Upper lobe of left lung (tissue), 6 donors: ENCODE data around the gene SHISA6. TPM values are rescaled to one million over a fixed set of nuclear protein-coding genes. Genes with fewer than 3 reads are reported as not detected.

Experiments
- ATAC-seq, 2 donors: fragments of 200-7000 bp; cut with Tn5 transposase; one replicate each; pipeline ENCODE4 v1.9.1; 2022; ENCODE audit warnings: mild to moderate bottlenecking in 2 of 2, moderate library complexity in 2 of 2; ENCODE audit not compliant: low FRiP score in 2 of 2
- DNase-seq, 2 donors: peaks; one replicate each; pipeline ENCODE4 v3.0.0-alpha.2; 2019 to 2020
- H3K27ac ChIP-seq, 4 donors: fragments of 200-600 bp; sonication (generic); one replicate each; pipeline ENCODE4 v1.5.1; 2016 to 2019
- H3K27me3 ChIP-seq, 4 donors: fragments of 200-600 bp; sonication (generic); one replicate each; pipeline ENCODE4 v1.5.1; 2017 to 2019
- H3K36me3 ChIP-seq, 4 donors: fragments of 200-600 bp; sonication (generic); one replicate each; pipeline ENCODE4 v1.5.1; 2016 to 2019
- H3K4me1 ChIP-seq, 4 donors: fragments of 200-600 bp; sonication (generic); one replicate each; pipeline ENCODE4 v1.5.1; 2018 to 2019
- H3K4me3 ChIP-seq, 4 donors: fragments of 200-600 bp; sonication (generic); one replicate each; pipeline ENCODE4 v1.5.1; 2017 to 2019; ENCODE audit warnings: mild to moderate bottlenecking in 2 of 4, moderate library complexity in 1 of 4
- H3K9me3 ChIP-seq, 4 donors: fragments of 200-600 bp; sonication (generic); one replicate each; pipeline ENCODE4 v1.5.1; 2018 to 2019
- CTCF ChIP-seq, 6 experiments: fragments of 450-650 bp in 4 of 6; fragments of 200-600 bp in 2 of 6; sonication (generic) in 2 of 6; IDR thresholded peaks; one replicate each; pipeline ENCODE4 v1.5.1; 2016 to 2019; ENCODE audit warnings: antibody characterized with exemption in 6 of 6
- EP300 ChIP-seq, 4 donors: sonication (generic); formaldehyde crosslinking; IDR thresholded peaks; one replicate each; pipeline ENCODE4 v1.5.1; 2017; ENCODE audit warnings: antibody characterized with exemption in 4 of 4, control low read depth in 2 of 4
- POLR2A ChIP-seq, 4 donors: fragments of 450-650 bp; IDR thresholded peaks; one replicate each; pipeline ENCODE4 v1.5.1; 2016 to 2017; ENCODE audit warnings: antibody characterized with exemption in 4 of 4, mild to moderate bottlenecking in 2 of 4
- POLR2AphosphoS5 ChIP-seq, 2 donors: sonication (generic); formaldehyde crosslinking; IDR thresholded peaks; one replicate each; pipeline ENCODE4 v1.5.1; 2017; ENCODE audit warnings: antibody characterized with exemption in 2 of 2
- WGBS, 2 donors: methylation state at CpG; one replicate each; pipeline ENCODE4 v1.1.5; 2017 to 2018; 5-methylcytosine and 5-hydroxymethylcytosine counted together
- total RNA-seq, 6 donors: library from RNA; depleted of rRNA in 4 of 6; stranded (reverse); fragments of >200 nt in 4 of 6; gene quantifications; one replicate each; pipeline versions ENCODE4 v1.1.0 to v1.2.1, GENCODE V29; 2016 to 2021
- donor health status: DM: no; HTN: no; CAD: no; lungs with moderate emphysema.
- donor health status: DM: no; HTN: yes; CAD: no; lungs with severe emphysema.

SHISA6 gene
- total RNA-seq, 6 donors from 2014 or later = 0.03 to 1.2 (median 0.74) TPM; not detected in 2

DNA sequence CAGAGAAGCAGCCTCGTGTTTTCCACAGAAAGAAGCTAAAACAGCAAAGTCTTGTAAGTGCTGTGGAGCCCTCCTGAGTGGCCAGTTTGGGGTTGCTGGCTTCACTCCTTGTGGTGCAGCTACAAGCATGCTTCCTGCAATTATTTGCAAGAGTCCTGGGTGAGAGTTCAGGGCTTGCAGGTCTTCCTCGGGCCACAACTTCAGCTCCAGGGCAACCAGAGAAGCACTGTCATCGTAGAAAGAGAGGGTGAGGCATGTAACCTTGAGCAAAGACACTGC, 37.9 kb downstream of the SHISA6 start:
- no peak overlapping the region for H3K27ac ChIP-seq
- peaks cover 0 to 6% (median 0%) of the 10 kb centered on the region in 4 donors for H3K4me1 ChIP-seq
- peaks cover 0 to 7% (median 0%) of the 10 kb centered on the region in 4 donors for H3K9me3 ChIP-seq
- no peaks in the 10 kb centered on the region for H3K27me3 ChIP-seq
- no peak for TF ChIP-seq EP300 (IDR thresholded peaks at IDR 0.05)
- TF ChIP-seq POLR2AphosphoS5 (IDR thresholded peaks at IDR 0.05) = no peak
- TF ChIP-seq CTCF (IDR thresholded peaks at IDR 0.05) = no peak
- no peak for TF ChIP-seq POLR2A (IDR thresholded peaks at IDR 0.05)
- no peak for ATAC-seq
- H3K4me3 ChIP-seq = no peak overlapping the region
- no peaks in the 10 kb centered on the region for H3K36me3 ChIP-seq
- WGBS, 2 donors = 42 to 45% methylated on average over 3 of the region's 3 CpGs
- DNase-seq = no peak

- 53 to 54% methylated on average over 6 of the region's 6 CpGs for WGBS, 2 donors
- Histone ChIP-seq H3K4me3 (no peak overlapping the region), H3K9me3 (peaks cover 0 to 7% (median 0%) of the 10 kb centered on the region in 4 donors), H3K27ac (no peak overlapping the region), H3K4me1 (peaks cover 0 to 6% (median 0%) of the 10 kb centered on the region in 4 donors), H3K36me3 (no peaks in the 10 kb centered on the region), H3K27me3 (no peaks in the 10 kb centered on the region)
- ATAC-seq (no peak), DNase-seq (no peak)
- TF ChIP-seq POLR2A (IDR thresholded peaks at IDR 0.05) (no peak), EP300 (IDR thresholded peaks at IDR 0.05) (no peak), CTCF (IDR thresholded peaks at IDR 0.05) (no peak), POLR2AphosphoS5 (IDR thresholded peaks at IDR 0.05) (no peak)
These were observed 38.8 kb downstream of the SHISA6 start for GRCh38 chr17:11279776-11280344.

- Histone ChIP-seq H3K27ac (no peak overlapping the region), H3K27me3 (no peaks in the 10 kb centered on the region), H3K4me1 (peaks cover 0 to 6% (median 0%) of the 10 kb centered on the region in 4 donors), H3K9me3 (peaks cover 0 to 7% (median 0%) of the 10 kb centered on the region in 4 donors), H3K4me3 (no peak overlapping the region), H3K36me3 (no peaks in the 10 kb centered on the region)
- no peak for DNase-seq
- TF ChIP-seq CTCF (IDR thresholded peaks at IDR 0.05) (no peak), EP300 (IDR thresholded peaks at IDR 0.05) (no peak), POLR2A (IDR thresholded peaks at IDR 0.05) (no peak), POLR2AphosphoS5 (IDR thresholded peaks at IDR 0.05) (no peak)
- WGBS, 2 donors = 91 to 94% methylated on average over 2 of the region's 2 CpGs
- ATAC-seq = no peak
These were observed 41.6 kb downstream of the SHISA6 start for GRCh38 chr17:11282586-11282985.

GRCh38 chr17:11284811-11285210, 43.8 kb downstream of the SHISA6 start:
- no peaks in the 10 kb centered on the region for H3K4me1 ChIP-seq
- DNase-seq = no peak
- H3K36me3 ChIP-seq = no peaks in the 10 kb centered on the region
- 63 to 85% methylated on average over 1 of the region's 1 CpG for WGBS, 2 donors
- peaks cover 0 to 7% (median 0%) of the 10 kb centered on the region in 4 donors for H3K9me3 ChIP-seq
- no peak for ATAC-seq
- TF ChIP-seq CTCF (IDR thresholded peaks at IDR 0.05) (no peak), POLR2A (IDR thresholded peaks at IDR 0.05) (no peak), EP300 (IDR thresholded peaks at IDR 0.05) (no peak), POLR2AphosphoS5 (IDR thresholded peaks at IDR 0.05) (no peak)
- no peak overlapping the region for H3K4me3 ChIP-seq
- H3K27ac ChIP-seq = no peak overlapping the region
- no peaks in the 10 kb centered on the region for H3K27me3 ChIP-seq

GRCh38 chr17:11285946-11286345, 44.9 kb downstream of the SHISA6 start:
- WGBS, 2 donors = 88 to 93% methylated on average over 5 of the region's 5 CpGs
- no peaks in the 10 kb centered on the region for H3K4me1 ChIP-seq
- no peak for TF ChIP-seq POLR2AphosphoS5 (IDR thresholded peaks at IDR 0.05)
- no peak for TF ChIP-seq CTCF (IDR thresholded peaks at IDR 0.05)
- no peak for TF ChIP-seq POLR2A (IDR thresholded peaks at IDR 0.05)
- H3K27me3 ChIP-seq = no peaks in the 10 kb centered on the region
- H3K4me3 ChIP-seq = no peak overlapping the region
- DNase-seq (no peak), ATAC-seq (no peak)
- H3K9me3 ChIP-seq = peaks cover 0 to 3% (median 0%) of the 10 kb centered on the region in 4 donors
- no peak overlapping the region for H3K27ac ChIP-seq
- no peaks in the 10 kb centered on the region for H3K36me3 ChIP-seq
